ENCODE measurements around the gene AUNIP.

The AUNIP gene

GRCh38 chr1:25888426-25888987 lies 29.2 kb upstream of the AUNIP start:
- no peaks in the 10 kb centered on the region for H3K9me3 ChIP-seq (ENCODE audit: insufficient read depth, low read depth, low read length)
- no peaks in the 10 kb centered on the region for H3K36me3 ChIP-seq (ENCODE audit: insufficient read depth, low read length)
- no peaks in the 10 kb centered on the region for H3K27me3 ChIP-seq (ENCODE audit: insufficient read depth, low read length)
- H3K9ac ChIP-seq (ENCODE audit: low read depth, low read length): no peak overlapping the region
- no peak overlapping the region for H3K27ac ChIP-seq (ENCODE audit: low read depth, low read length)
- peaks cover 28% of the 10 kb centered on the region for H3K4me1 ChIP-seq (ENCODE audit: insufficient read depth, low read length)
- WGBS: 93% methylated on average over 7 of the region's 7 CpGs
- H3K4me3 ChIP-seq (ENCODE audit: low read length): no peak overlapping the region

DNA sequence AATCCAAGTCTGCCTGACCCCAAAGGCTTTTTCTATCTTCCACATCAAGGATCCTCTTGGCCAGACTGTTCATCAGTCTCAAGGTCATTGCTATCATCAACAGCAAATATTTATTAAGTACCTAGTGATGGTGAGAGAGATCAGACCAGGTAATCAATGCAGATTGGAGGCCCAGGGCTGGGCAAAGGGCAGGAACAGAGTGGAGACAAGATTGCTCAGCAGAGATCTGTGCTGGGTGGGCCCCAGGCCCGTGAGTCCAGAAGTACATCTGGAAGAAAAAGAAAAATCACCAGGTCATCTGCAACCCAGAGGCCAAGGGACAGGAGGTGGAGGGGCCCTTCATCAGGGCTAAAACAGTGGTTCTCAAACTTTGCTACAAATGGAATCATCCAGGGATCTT lies 26.3 kb upstream of the AUNIP start:
- Histone ChIP-seq H3K4me3 (ENCODE audit: low read length) (no peak overlapping the region), H3K9me3 (ENCODE audit: insufficient read depth, low read depth, low read length) (no peaks in the 10 kb centered on the region), H3K27me3 (ENCODE audit: insufficient read depth, low read length) (no peaks in the 10 kb centered on the region), H3K27ac (ENCODE audit: low read depth, low read length) (no peak overlapping the region), H3K4me1 (ENCODE audit: insufficient read depth, low read length) (peaks cover 5% of the 10 kb centered on the region; the same call in 1 of the 2 replicates), H3K36me3 (ENCODE audit: insufficient read depth, low read length) (no peaks in the 10 kb centered on the region), H3K9ac (ENCODE audit: low read depth, low read length) (no peak overlapping the region)
- 81% methylated on average over 1 of the region's 1 CpG for WGBS

DNA sequence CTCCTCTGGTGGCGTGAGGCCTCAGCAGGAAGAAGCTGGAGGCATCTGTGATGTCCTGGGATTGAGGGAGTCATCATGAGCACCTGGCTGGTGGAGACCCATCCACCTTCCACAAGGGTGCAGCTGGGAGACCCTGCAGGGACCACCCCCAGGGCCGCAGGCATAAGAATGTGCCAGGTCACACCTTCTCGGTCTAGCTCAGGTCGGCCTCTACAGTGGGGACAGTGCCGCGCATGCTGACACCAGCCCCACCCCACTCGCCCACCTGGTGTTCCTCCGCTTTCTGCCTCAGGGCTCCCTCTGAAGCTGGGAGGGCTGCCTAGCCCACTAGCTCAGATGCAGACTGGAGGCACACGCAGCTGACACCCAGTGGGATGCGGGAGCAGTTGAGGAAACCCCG lies 22.0 kb upstream of the AUNIP start:
- Histone ChIP-seq H3K36me3 (ENCODE audit: insufficient read depth, low read length) (no peaks in the 10 kb centered on the region), H3K27me3 (ENCODE audit: insufficient read depth, low read length) (peaks cover 13% of the 10 kb centered on the region), H3K4me1 (ENCODE audit: insufficient read depth, low read length) (peaks cover 4% of the 10 kb centered on the region; the same call in 1 of the 2 replicates), H3K9ac (ENCODE audit: low read depth, low read length) (no peak overlapping the region), H3K9me3 (ENCODE audit: insufficient read depth, low read depth, low read length) (no peaks in the 10 kb centered on the region), H3K4me3 (ENCODE audit: low read length) (no peak overlapping the region), H3K27ac (ENCODE audit: low read depth, low read length) (no peak overlapping the region)
- WGBS: 93% methylated on average over 11 of the region's 11 CpGs

DNA sequence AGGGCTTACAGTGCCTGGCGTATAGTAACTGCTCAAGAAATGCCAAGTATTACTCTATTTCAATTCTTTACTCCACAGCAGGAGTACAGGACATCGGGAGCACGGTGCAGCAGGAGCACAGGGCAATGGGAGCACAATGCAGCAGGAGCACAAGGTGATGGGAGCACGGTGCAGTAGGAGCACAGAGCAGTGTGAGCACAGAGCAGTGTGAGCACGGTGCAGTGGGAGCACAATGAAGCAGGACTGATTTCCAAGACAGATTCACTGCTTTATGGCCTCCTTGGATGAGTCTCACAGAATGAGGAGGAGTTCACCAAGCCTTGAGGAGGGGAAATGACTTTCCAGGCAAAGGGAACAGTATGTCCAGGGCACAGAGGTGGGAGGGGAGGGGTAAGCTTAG lies 21.3 kb upstream of the AUNIP start:
- H3K4me1 ChIP-seq (ENCODE audit: insufficient read depth, low read length): peaks cover 8% of the 10 kb centered on the region; the same call in 1 of the 2 replicates
- WGBS: 92% methylated on average over 5 of the region's 5 CpGs
- H3K9me3 ChIP-seq (ENCODE audit: insufficient read depth, low read depth, low read length): no peaks in the 10 kb centered on the region
- peaks cover 18% of the 10 kb centered on the region for H3K27me3 ChIP-seq (ENCODE audit: insufficient read depth, low read length)
- H3K4me3 ChIP-seq (ENCODE audit: low read length): no peak overlapping the region
- no peak overlapping the region for H3K27ac ChIP-seq (ENCODE audit: low read depth, low read length)
- no peak overlapping the region for H3K9ac ChIP-seq (ENCODE audit: low read depth, low read length)
- no peaks in the 10 kb centered on the region for H3K36me3 ChIP-seq (ENCODE audit: insufficient read depth, low read length)

DNA sequence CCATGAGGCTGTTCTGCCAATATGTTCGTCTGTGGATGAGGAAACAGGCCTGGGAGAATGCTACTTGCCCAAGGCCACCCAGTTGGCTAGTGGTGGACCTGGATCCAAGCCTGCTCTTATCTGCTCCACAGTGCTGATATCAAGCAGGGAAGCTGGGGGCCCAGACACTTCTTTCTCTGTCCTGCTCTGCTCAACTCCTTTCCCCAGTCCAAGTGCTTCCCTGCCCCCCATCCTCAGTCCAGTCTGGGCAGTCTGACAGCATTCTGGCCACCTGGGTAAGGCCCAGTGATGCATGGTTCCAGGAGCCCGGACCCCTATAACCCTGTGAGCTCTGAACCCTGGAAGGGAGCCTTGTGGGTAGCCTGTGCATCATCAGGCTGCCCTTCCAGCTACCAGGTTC lies 20.4 kb upstream of the AUNIP start:
- Histone ChIP-seq H3K9me3 (ENCODE audit: insufficient read depth, low read depth, low read length) (no peaks in the 10 kb centered on the region), H3K9ac (ENCODE audit: low read depth, low read length) (no peak overlapping the region), H3K4me1 (ENCODE audit: insufficient read depth, low read length) (peaks cover 10% of the 10 kb centered on the region; the same call in 1 of the 2 replicates), H3K36me3 (ENCODE audit: insufficient read depth, low read length) (no peaks in the 10 kb centered on the region), H3K27me3 (ENCODE audit: insufficient read depth, low read length) (peaks cover 19% of the 10 kb centered on the region), H3K4me3 (ENCODE audit: low read length) (no peak overlapping the region), H3K27ac (ENCODE audit: low read depth, low read length) (no peak overlapping the region)
- WGBS: 86% methylated on average over 2 of the region's 2 CpGs

GRCh38 chr1:25878690-25879089 lies 19.4 kb upstream of the AUNIP start:
- Histone ChIP-seq H3K36me3 (ENCODE audit: insufficient read depth, low read length) (no peaks in the 10 kb centered on the region), H3K27ac (ENCODE audit: low read depth, low read length) (no peak overlapping the region), H3K9me3 (ENCODE audit: insufficient read depth, low read depth, low read length) (no peaks in the 10 kb centered on the region), H3K4me3 (ENCODE audit: low read length) (no peak overlapping the region), H3K4me1 (ENCODE audit: insufficient read depth, low read length) (peaks cover 15% of the 10 kb centered on the region; the same call in 1 of the 2 replicates), H3K9ac (ENCODE audit: low read depth, low read length) (no peak overlapping the region), H3K27me3 (ENCODE audit: insufficient read depth, low read length) (peaks cover 23% of the 10 kb centered on the region)
- WGBS: 94% methylated on average over 5 of the region's 5 CpGs

GRCh38 chr1:25877155-25877554 lies 17.9 kb upstream of the AUNIP start:
- Histone ChIP-seq H3K4me3 (ENCODE audit: low read length) (no peak overlapping the region), H3K36me3 (ENCODE audit: insufficient read depth, low read length) (no peaks in the 10 kb centered on the region), H3K9me3 (ENCODE audit: insufficient read depth, low read depth, low read length) (no peaks in the 10 kb centered on the region), H3K27me3 (ENCODE audit: insufficient read depth, low read length) (peaks cover 23% of the 10 kb centered on the region), H3K4me1 (ENCODE audit: insufficient read depth, low read length) (peaks cover 15% of the 10 kb centered on the region; the same call in 1 of the 2 replicates), H3K9ac (ENCODE audit: low read depth, low read length) (no peak overlapping the region), H3K27ac (ENCODE audit: low read depth, low read length) (no peak overlapping the region)
- 90% methylated on average over 2 of the region's 2 CpGs for WGBS

DNA sequence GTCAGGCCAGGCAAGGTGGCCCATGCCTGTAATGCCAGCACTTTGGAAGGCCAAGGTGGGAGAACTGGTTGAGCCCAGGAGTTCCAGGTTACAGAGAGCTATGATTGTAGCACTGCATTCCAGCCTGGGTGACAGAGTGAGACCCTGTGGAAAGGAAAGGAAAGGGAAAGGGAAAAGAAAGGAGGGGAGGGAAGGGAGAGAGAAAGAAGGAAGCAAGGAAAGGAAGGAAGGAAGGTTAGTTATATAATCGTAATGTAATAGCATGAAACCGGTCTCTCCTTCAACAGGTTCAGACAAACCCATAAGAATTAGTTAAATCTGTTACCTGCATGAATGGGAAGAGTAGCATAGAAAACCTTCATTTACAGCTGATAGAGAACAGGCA lies 17.4 kb upstream of the AUNIP start:
- Histone ChIP-seq H3K4me3 (ENCODE audit: low read length) (no peak overlapping the region), H3K27me3 (ENCODE audit: insufficient read depth, low read length) (peaks cover 23% of the 10 kb centered on the region), H3K4me1 (ENCODE audit: insufficient read depth, low read length) (peaks cover 15% of the 10 kb centered on the region), H3K36me3 (ENCODE audit: insufficient read depth, low read length) (no peaks in the 10 kb centered on the region), H3K9me3 (ENCODE audit: insufficient read depth, low read depth, low read length) (no peaks in the 10 kb centered on the region), H3K27ac (ENCODE audit: low read depth, low read length) (no peak overlapping the region), H3K9ac (ENCODE audit: low read depth, low read length) (no peak overlapping the region)
- 100% methylated on average over 1 of the region's 2 CpGs for WGBS

GRCh38 chr1:25875856-25876692 lies 16.8 kb upstream of the AUNIP start:
- H3K27me3 ChIP-seq (ENCODE audit: insufficient read depth, low read length): peaks cover 23% of the 10 kb centered on the region
- H3K36me3 ChIP-seq (ENCODE audit: insufficient read depth, low read length): no peaks in the 10 kb centered on the region
- peak overlapping the region; percentile 75; the same call in 1 of the 2 replicates for H3K27ac ChIP-seq (ENCODE audit: low read depth, low read length)
- peak overlapping the region; percentile 56 for H3K4me3 ChIP-seq (ENCODE audit: low read length)
- H3K4me1 ChIP-seq (ENCODE audit: insufficient read depth, low read length): peaks cover 15% of the 10 kb centered on the region
- H3K9me3 ChIP-seq (ENCODE audit: insufficient read depth, low read depth, low read length): no peaks in the 10 kb centered on the region
- 9% methylated on average over 32 of the region's 32 CpGs for WGBS
- peak overlapping the region; percentile 58 for H3K9ac ChIP-seq (ENCODE audit: low read depth, low read length)

- peak within 1 kb of the TSS; percentile 56 for H3K4me3 ChIP-seq (ENCODE audit: low read length)
- H3K9ac ChIP-seq (ENCODE audit: low read depth, low read length): peak within 1 kb of the TSS; percentile 58
- H3K9me3 ChIP-seq (ENCODE audit: insufficient read depth, low read depth, low read length): no peaks in the 10 kb centered on the region
- peaks cover 15% of the 10 kb centered on the region for H3K4me1 ChIP-seq (ENCODE audit: insufficient read depth, low read length)
- peaks cover 23% of the 10 kb centered on the region for H3K27me3 ChIP-seq (ENCODE audit: insufficient read depth, low read length)
- H3K27ac ChIP-seq (ENCODE audit: low read depth, low read length): peak within 1 kb of the TSS; percentile 75; the same call in 1 of the 2 replicates
- no peaks in the 10 kb centered on the region for H3K36me3 ChIP-seq (ENCODE audit: insufficient read depth, low read length)
- under 1% methylated on average over 75 of the region's 75 CpGs for WGBS
These were observed 16.0 kb upstream of the AUNIP start, which contains the start of gene PAQR7 for GRCh38 chr1:25875154-25875855. Gene PAQR7 (minus strand): TSS chr1:25875708. CDS start chr1:25863839, 11,869 bp downstream.

GRCh38 chr1:25874635-25875153 lies 15.4 kb upstream of the AUNIP start:
- peak overlapping the region; percentile 56 for H3K4me3 ChIP-seq (ENCODE audit: low read length)
- 46% methylated on average over 8 of the region's 8 CpGs for WGBS
- peak overlapping the region; percentile 2; the same call in 1 of the 2 replicates for H3K9ac ChIP-seq (ENCODE audit: low read depth, low read length)
- H3K36me3 ChIP-seq (ENCODE audit: insufficient read depth, low read length): no peaks in the 10 kb centered on the region
- peaks cover 23% of the 10 kb centered on the region for H3K27me3 ChIP-seq (ENCODE audit: insufficient read depth, low read length)
- H3K9me3 ChIP-seq (ENCODE audit: insufficient read depth, low read depth, low read length): no peaks in the 10 kb centered on the region
- H3K4me1 ChIP-seq (ENCODE audit: insufficient read depth, low read length): peaks cover 15% of the 10 kb centered on the region
- no peak overlapping the region for H3K27ac ChIP-seq (ENCODE audit: low read depth, low read length)

All from HUES64 (cell line).